Left ventricle myocardium inferior (tissue), 1 donor: ENCODE measurements around the gene CCDC34. TPM values are rescaled to one million over a fixed set of nuclear protein-coding genes. Genes with fewer than 3 reads are reported as not detected.
A peak's percentile ranks its signal among the peaks of the same experiment; 100 is the strongest.

Experiments
- DNase-seq: peaks from one replicate; pipeline ENCODE4 v3.0.0-alpha.2; 2020
- H3K27ac ChIP-seq: fragments of 200-600 bp; replicated peaks from 2 replicates; pipeline ENCODE4 v1.8.0; 2021
- H3K27me3 ChIP-seq: fragments of 200-600 bp; 2 replicates; pipeline ENCODE4 v1.8.0; 2021; ENCODE audit warnings: low read depth
- H3K36me3 ChIP-seq: fragments of 200-600 bp; 2 replicates; pipeline ENCODE4 v1.8.0; 2021
- H3K4me1 ChIP-seq: fragments of 200-600 bp; 2 replicates; pipeline ENCODE4 v1.8.0; 2021
- H3K4me3 ChIP-seq: fragments of 200-600 bp; 2 replicates; pipeline ENCODE4 v1.8.0; 2021; ENCODE audit warnings: mild to moderate bottlenecking, moderate library complexity
- H3K9me3 ChIP-seq: fragments of 200-600 bp; replicated peaks from 2 replicates; pipeline ENCODE4 v1.8.0; 2021
- intact Hi-C: fragments of 100-400 bp; cut with micrococcal nuclease; formaldehyde crosslinking; loops from one replicate; pipeline ENCODE4 v1.11.0; 2022
- total RNA-seq: library from RNA; stranded (reverse); fragmentation: NEBNext Ultra II Directional; extraction: Animal tissue kit (Norgen Biotek cat#: 25700); gene quantifications from one replicate; pipeline ENCODE4 v1.2.1, GENCODE V29; 2021
- TF ChIP-seq, protein P1 (sequence below): fragments of 200-600 bp; IDR thresholded peaks from 2 replicates; pipeline ENCODE4 v1.8.0; 2021; ENCODE audit warnings: antibody characterized with exemption, mild to moderate bottlenecking, borderline replicate concordance
- donor health status: DM: no; HTN: yes; CAD: no; lungs with severe emphysema.

Gene CCDC34
- total RNA-seq, 1 donor from 2014 or later, result 1.6 TPM

GRCh38 chr11:27300974-27301373 lies 62.0 kb downstream of the CCDC34 start:
- no peak for DNase-seq
- no peak overlapping the region for H3K27ac ChIP-seq
- H3K9me3 ChIP-seq, result peaks cover 8% of the 10 kb centered on the region
- no peaks in the 10 kb centered on the region for H3K36me3 ChIP-seq
- H3K27me3 ChIP-seq, result no peaks in the 10 kb centered on the region
- H3K4me3 ChIP-seq, result no peak overlapping the region
- intact Hi-C loops, result no loop called here
- TF ChIP-seq, protein P1, sequence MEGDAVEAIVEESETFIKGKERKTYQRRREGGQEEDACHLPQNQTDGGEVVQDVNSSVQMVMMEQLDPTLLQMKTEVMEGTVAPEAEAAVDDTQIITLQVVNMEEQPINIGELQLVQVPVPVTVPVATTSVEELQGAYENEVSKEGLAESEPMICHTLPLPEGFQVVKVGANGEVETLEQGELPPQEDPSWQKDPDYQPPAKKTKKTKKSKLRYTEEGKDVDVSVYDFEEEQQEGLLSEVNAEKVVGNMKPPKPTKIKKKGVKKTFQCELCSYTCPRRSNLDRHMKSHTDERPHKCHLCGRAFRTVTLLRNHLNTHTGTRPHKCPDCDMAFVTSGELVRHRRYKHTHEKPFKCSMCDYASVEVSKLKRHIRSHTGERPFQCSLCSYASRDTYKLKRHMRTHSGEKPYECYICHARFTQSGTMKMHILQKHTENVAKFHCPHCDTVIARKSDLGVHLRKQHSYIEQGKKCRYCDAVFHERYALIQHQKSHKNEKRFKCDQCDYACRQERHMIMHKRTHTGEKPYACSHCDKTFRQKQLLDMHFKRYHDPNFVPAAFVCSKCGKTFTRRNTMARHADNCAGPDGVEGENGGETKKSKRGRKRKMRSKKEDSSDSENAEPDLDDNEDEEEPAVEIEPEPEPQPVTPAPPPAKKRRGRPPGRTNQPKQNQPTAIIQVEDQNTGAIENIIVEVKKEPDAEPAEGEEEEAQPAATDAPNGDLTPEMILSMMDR, result no peak
- H3K4me1 ChIP-seq, result peaks cover 5% of the 10 kb centered on the region

- no peaks in the 10 kb centered on the region for H3K27me3 ChIP-seq
- no peaks in the 10 kb centered on the region for H3K36me3 ChIP-seq
- H3K4me1 ChIP-seq, result peaks cover 7% of the 10 kb centered on the region
- no peak overlapping the region for H3K4me3 ChIP-seq
- TF ChIP-seq, protein P1, result no peak
- intact Hi-C loops, result loop anchor here (5.0 kb wide), 1 partner anchor 110 kb away; no protein-coding TSS in a partner anchor
- H3K9me3 ChIP-seq, result no peaks in the 10 kb centered on the region
- H3K27ac ChIP-seq, result no peak overlapping the region
- DNase-seq, result no peak
Observed at GRCh38 chr11:27297616-27298015, 65.4 kb downstream of the CCDC34 start.

DNA sequence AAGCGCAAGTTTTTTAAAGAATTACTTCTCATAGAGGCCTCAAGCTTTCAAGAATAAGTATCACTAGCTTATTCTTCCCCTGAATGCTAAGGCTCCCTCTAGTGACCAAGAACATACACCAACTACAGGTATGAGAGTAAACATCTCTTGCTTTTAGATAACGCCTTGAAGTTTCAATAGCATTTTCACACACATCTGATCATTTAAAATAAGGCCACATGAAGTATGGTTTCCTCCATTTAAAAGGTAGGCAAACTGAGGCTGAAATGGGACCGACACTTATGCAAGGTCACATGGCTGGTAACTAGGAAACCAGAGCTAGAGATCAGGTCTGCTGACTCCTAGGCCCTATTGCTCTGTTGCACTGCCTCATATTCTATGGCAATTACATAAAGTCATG lies 66.5 kb downstream of the CCDC34 start:
- Histone ChIP-seq H3K27ac (peak overlapping the region; percentile 16), H3K36me3 (no peaks in the 10 kb centered on the region), H3K27me3 (no peaks in the 10 kb centered on the region), H3K4me3 (no peak overlapping the region), H3K9me3 (no peaks in the 10 kb centered on the region), H3K4me1 (peaks cover 7% of the 10 kb centered on the region)
- TF ChIP-seq, protein P1, result peak; percentile 75
- intact Hi-C loops, result loop anchor here (5.0 kb wide), 1 partner anchor 109 kb away; no protein-coding TSS in a partner anchor
- DNase-seq, result no peak

DNA sequence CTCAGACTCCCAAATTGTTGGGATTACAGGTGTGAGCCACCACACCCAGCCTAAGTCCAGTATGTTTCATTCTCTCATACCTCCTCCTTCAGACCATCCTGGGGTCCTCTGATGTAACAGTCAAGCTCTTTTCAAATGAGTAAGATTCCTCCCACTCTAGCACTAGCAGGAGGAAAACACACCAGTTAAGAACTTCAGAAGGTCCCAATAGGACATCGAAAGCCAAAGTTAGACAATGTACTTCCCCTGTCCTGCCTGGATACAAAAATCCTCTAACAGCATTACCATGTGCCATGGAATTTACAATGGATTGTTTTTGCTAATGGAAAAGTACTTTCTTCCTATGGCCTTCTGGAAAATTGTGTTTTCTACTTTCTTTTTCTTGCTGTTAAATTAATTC lies 67.1 kb downstream of the CCDC34 start:
- peaks cover 4% of the 10 kb centered on the region for H3K9me3 ChIP-seq
- H3K36me3 ChIP-seq, result no peaks in the 10 kb centered on the region
- TF ChIP-seq, protein P1, result no peak
- H3K4me1 ChIP-seq, result peaks cover 7% of the 10 kb centered on the region
- no peaks in the 10 kb centered on the region for H3K27me3 ChIP-seq
- intact Hi-C loops, result loop anchor here (5.0 kb wide), 1 partner anchor 109 kb away; no protein-coding TSS in a partner anchor
- no peak for DNase-seq
- peak overlapping the region; percentile 16 for H3K27ac ChIP-seq
- H3K4me3 ChIP-seq, result no peak overlapping the region

DNA sequence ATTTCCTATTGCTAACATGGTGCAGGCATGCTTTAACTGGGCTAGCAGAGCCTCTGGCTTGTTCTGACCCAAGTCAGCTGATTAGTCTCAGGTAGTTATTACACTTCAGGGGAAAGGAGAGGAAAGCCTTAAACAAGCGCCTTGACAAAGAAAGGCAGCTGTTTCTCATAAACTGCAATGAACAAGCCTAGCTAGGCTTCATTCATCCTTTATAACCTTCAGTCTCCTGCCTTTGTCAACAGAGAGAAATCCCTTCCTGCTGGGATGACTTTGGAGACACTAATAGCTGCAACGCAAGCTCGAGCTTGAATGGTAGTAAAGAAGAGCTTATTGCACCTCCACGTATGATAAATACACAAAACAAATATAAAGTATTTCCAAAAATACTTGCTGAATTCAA lies 68.4 kb downstream of the CCDC34 start:
- no peak for DNase-seq
- intact Hi-C loops, result loop anchor here (5.0 kb wide), 1 partner anchor 107 kb away; no protein-coding TSS in a partner anchor
- H3K4me3 ChIP-seq, result no peak overlapping the region
- peaks cover 7% of the 10 kb centered on the region for H3K4me1 ChIP-seq
- no peaks in the 10 kb centered on the region for H3K27me3 ChIP-seq
- H3K27ac ChIP-seq, result no peak overlapping the region
- peaks cover 4% of the 10 kb centered on the region for H3K9me3 ChIP-seq
- H3K36me3 ChIP-seq, result no peaks in the 10 kb centered on the region
- TF ChIP-seq, protein P1, result no peak
